ENCODE measurements around the gene YPEL1.

YPEL1 gene

DNA sequence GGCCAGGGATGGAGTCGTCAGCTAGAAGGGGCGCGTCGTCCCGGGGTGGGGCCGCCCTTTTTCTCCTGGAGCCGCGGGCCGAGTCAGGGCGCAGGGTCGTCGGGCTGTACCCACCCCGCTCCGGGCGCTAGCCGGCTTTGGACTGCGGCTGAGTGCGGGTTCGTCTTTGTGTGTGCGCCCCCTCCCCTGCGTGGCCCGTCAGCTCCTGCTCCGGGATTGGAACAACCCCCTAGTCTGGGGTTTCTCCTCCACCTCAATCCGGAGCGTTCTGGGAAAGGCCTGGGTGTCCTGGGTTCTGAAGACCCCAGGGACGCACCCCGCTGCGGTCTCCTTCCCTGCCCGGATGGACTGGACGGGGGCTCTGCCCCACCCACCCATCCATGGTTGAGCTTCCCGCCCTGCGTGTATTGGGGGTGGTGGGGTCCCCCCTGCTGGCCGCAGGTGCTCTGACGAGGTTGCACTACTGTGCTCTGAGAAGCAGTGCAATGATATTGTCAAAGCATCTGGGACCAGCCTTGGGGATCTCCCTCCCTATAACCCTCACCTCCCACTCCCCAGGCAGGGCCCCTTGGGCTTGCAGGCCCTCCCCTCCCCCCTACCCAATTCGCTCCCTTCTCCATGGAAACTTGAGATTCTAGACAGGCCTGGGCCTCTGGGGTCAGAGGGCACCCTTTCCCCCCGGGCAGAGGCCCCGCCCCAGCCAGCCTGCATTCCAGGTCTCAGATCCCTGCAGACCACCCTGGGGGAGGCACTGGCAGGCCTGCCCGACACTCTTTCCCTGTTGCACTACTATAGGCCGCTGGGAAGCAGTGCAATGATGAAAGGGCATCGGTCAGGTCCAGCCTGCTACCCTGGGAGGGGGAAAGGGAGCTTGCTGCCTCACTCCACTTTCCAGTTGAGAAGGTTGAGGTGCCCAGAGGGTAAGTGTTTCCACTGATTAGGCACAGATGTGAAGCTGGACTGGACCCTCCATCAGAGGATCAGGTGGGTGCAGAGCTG, 82.7 kb downstream of the YPEL1 start:
- no peak for DNase-seq

DNA sequence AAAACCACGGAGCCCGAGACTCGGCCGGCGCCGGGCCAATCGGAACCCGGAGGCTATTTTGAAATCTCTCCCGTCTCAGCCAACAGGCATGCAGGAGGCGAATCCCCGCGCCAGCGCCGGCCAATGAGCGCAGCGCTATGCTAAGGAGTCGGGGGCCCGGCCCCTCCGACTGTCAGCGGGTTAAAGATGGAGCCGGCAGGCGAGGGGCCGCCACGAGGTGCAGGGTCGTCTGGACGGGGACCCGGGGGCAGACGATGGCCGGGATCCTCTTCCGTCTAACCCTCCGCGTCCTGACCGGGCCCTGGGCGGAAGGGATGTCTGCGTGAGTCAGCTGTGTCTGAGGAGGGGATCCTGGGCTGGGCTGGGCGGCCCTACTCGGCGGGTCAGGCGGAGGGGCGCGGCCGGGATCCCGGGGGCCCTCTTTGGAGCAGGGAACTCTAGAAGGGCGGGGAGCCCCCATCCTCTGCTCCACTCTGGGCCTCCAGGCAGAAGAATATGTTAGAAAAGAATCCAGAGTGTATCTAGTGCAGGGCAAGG, 83.5 kb downstream of the YPEL1 start:
- peak; percentile 79 for DNase-seq

- DNase-seq = no peak
These were observed 84.0 kb downstream of the YPEL1 start for GRCh38 chr22:21651521-21652009.

GRCh38 chr22:21650823-21651520, 84.6 kb downstream of the YPEL1 start:
- no peak for DNase-seq

- no peak for DNase-seq
These were observed 85.3 kb downstream of the YPEL1 start for GRCh38 chr22:21650280-21650679.
